H1 (cell line): ENCODE results near the gene CNOT1.

Source experiments
- EGR1 ChIP-seq: IDR thresholded peaks from 2 replicates; pipeline ENCODE4 v1.6.1; 2011; ENCODE audit warnings: low read depth, low read length, borderline replicate concordance
- EZH2 ChIP-seq: fragments of 200-600 bp; sonication (generic); IDR thresholded peaks from 2 replicates; pipeline ENCODE4 v1.7.1; 2012; ENCODE audit warnings: low read depth, mild to moderate bottlenecking, moderate library complexity, low read length, inconsistent platforms; ENCODE audit not compliant: severe bottlenecking
- FOSL1 ChIP-seq: IDR thresholded peaks from 2 replicates; pipeline ENCODE4 v1.6.1; 2011; ENCODE audit warnings: mild to moderate bottlenecking, low read depth, low read length, moderate library complexity; ENCODE audit not compliant: insufficient read depth
- JUN ChIP-seq: IDR thresholded peaks from 2 replicates; pipeline ENCODE4 v1.6.1; 2011; ENCODE audit warnings: low read depth, mild to moderate bottlenecking, improper control_type of control experiment, low read length
- MAFK ChIP-seq: IDR thresholded peaks from 2 replicates; pipeline ENCODE4 v1.6.1; 2012; ENCODE audit warnings: low read depth, mild to moderate bottlenecking, improper control_type of control experiment, low read length
- MAX ChIP-seq: IDR thresholded peaks from 2 replicates; pipeline ENCODE4 v1.6.1; 2012; ENCODE audit warnings: inconsistent platforms
- POLR2A ChIP-seq, 2 experiments: IDR thresholded peaks; 1 replicate in 1 of 2; 2 replicates in 1 of 2; pipeline ENCODE4 v1.6.1; 2011; ENCODE audit warnings: low read depth in 2 of 2, low read length in 2 of 2, mild to moderate bottlenecking in 2 of 2; ENCODE audit errors: control extremely low read depth in 1 of 2
- POLR2AphosphoS5 ChIP-seq: IDR thresholded peaks from 2 replicates; pipeline ENCODE4 v1.6.1; 2011; ENCODE audit warnings: low read depth, low read length
- TAF1 ChIP-seq: IDR thresholded peaks from 2 replicates; pipeline ENCODE4 v1.6.1; 2011; ENCODE audit warnings: mild to moderate bottlenecking, low read depth, low read length
- TAF7 ChIP-seq: optimal IDR thresholded peaks from 2 replicates; pipeline ENCODE3; 2011; ENCODE audit warnings: low read depth, mild to moderate bottlenecking, inconsistent platforms, low read length, moderate library complexity, borderline replicate concordance
- TF ChIP-seq, protein P1 (sequence below), 3 experiments: IDR thresholded peaks; 1 replicate in 2 of 3; 2 replicates in 1 of 3; pipeline versions ENCODE4 v1.5.1 to v1.6.1; 2011; ENCODE audit warnings: low read length in 3 of 3, mild to moderate bottlenecking in 3 of 3, inconsistent platforms in 2 of 3, low read depth in 1 of 3, moderate library complexity in 1 of 3; ENCODE audit not compliant: insufficient read depth in 1 of 3; ENCODE audit errors: control extremely low read depth in 1 of 3
- TF ChIP-seq, protein P2 (sequence below): IDR thresholded peaks from 2 replicates; pipeline ENCODE4 v1.6.1; 2012; ENCODE audit warnings: low read length, inconsistent platforms
- TF ChIP-seq, protein P3 (sequence below): IDR thresholded peaks from 2 replicates; pipeline ENCODE4 v1.6.1; 2011; ENCODE audit warnings: low read depth, mild to moderate bottlenecking, low read length; ENCODE audit not compliant: insufficient read depth

- TF ChIP-seq FOSL1: no peak
- TF ChIP-seq TAF7: no peak
- TF ChIP-seq EZH2: no peak
- TF ChIP-seq, protein P1, sequence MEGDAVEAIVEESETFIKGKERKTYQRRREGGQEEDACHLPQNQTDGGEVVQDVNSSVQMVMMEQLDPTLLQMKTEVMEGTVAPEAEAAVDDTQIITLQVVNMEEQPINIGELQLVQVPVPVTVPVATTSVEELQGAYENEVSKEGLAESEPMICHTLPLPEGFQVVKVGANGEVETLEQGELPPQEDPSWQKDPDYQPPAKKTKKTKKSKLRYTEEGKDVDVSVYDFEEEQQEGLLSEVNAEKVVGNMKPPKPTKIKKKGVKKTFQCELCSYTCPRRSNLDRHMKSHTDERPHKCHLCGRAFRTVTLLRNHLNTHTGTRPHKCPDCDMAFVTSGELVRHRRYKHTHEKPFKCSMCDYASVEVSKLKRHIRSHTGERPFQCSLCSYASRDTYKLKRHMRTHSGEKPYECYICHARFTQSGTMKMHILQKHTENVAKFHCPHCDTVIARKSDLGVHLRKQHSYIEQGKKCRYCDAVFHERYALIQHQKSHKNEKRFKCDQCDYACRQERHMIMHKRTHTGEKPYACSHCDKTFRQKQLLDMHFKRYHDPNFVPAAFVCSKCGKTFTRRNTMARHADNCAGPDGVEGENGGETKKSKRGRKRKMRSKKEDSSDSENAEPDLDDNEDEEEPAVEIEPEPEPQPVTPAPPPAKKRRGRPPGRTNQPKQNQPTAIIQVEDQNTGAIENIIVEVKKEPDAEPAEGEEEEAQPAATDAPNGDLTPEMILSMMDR (IDR thresholded peaks at IDR 0.05; ENCODE audit: control extremely low read depth in 1 of 3, insufficient read depth in 1 of 3, low read depth in 1 of 3, low read length in 3 of 3): no peak
- no peak for TF ChIP-seq MAX
- TF ChIP-seq, protein P2, sequence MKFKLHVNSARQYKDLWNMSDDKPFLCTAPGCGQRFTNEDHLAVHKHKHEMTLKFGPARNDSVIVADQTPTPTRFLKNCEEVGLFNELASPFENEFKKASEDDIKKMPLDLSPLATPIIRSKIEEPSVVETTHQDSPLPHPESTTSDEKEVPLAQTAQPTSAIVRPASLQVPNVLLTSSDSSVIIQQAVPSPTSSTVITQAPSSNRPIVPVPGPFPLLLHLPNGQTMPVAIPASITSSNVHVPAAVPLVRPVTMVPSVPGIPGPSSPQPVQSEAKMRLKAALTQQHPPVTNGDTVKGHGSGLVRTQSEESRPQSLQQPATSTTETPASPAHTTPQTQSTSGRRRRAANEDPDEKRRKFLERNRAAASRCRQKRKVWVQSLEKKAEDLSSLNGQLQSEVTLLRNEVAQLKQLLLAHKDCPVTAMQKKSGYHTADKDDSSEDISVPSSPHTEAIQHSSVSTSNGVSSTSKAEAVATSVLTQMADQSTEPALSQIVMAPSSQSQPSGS: no peak
- TF ChIP-seq, protein P3, sequence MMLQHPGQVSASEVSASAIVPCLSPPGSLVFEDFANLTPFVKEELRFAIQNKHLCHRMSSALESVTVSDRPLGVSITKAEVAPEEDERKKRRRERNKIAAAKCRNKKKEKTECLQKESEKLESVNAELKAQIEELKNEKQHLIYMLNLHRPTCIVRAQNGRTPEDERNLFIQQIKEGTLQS: no peak
- TF ChIP-seq POLR2AphosphoS5: no peak; the same call in 1 of the 2 replicates
- no peak for TF ChIP-seq TAF1
- no peak for TF ChIP-seq POLR2A (IDR thresholded peaks at IDR 0.05; ENCODE audit: control extremely low read depth in 1 of 2, low read depth in 2 of 2, low read length in 2 of 2)
- TF ChIP-seq MAFK: no peak
- TF ChIP-seq JUN: no peak
- no peak for TF ChIP-seq EGR1
These were observed 35.6 kb upstream of the CNOT1 start for GRCh38 chr16:58665200-58665599.
